ENCODE data around the gene TRAPPC5.
"Not testable (repeated sequence)": the region's sequence is repeated elsewhere in the genome, so short reads cannot be mapped to it uniquely, and the experiment has no call there.

TRAPPC5 gene

GRCh38 chr19:7680606-7681339 is at the start of gene TRAPPC5:
Gene TRAPPC5, plus strand, starts transcription at chr19:7680833. Its CDS starts 1,421 bp downstream, at chr19:7682254.
- peak; percentile 63 for DNase-seq (ENCODE audit: low read depth)

GRCh38 chr19:7631577-7631976 is 49.1 kb upstream of the TRAPPC5 start:
- no peak for DNase-seq (ENCODE audit: low read depth)

GRCh38 chr19:7632340-7633203 is 48.1 kb upstream of the TRAPPC5 start:
- DNase-seq (ENCODE audit: low read depth), result no peak

DNA sequence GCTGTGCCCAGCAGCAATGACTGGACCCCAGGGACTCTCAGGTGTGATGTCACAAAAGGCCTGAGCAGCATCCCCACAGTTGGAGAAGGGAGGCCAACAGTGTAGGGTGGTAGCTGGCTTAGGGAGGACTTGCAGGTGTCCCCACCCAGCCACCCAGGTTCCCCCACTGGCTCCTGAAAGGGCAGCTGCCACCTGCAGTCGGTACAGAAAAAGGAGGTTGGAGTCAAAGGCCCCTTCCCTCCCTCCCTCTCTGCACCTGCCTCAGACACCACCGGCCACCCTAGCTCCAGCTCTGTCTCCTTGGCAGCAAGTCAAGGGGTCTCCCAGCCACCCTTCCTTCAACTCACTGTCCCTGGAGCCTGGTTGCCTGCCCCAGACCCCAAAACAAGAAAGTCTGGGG is 46.9 kb upstream of the TRAPPC5 start, which contains the start of gene PCP2:
Gene PCP2, minus strand, starts transcription at position 22 of the 400 bp plus-strand sequence. CDS start 262 bp downstream, outside the sequence.
- no peak for DNase-seq (ENCODE audit: low read depth)

DNA sequence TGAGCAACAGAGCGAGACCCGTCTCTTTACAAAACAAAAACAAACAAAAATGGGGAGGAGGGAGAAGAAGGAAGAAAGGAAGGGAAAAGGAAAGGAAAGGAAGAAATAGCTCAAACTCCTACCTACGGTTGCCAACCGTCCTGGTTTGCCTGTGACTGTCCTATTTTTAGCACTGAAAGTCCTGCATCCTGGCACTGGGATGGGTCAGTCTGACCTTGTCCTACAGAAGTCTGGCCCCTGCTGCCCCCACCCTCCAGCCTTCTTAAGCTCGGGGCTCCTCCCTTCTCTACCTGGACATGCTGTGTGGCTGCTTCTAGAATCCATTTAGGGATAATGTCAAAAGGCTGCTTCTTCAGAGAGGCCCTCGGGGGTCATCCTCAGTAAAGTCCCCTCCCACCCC is 45.0 kb upstream of the TRAPPC5 start:
- no peak for DNase-seq (ENCODE audit: low read depth)

- no peak for DNase-seq (ENCODE audit: low read depth)
Measured at GRCh38 chr19:7636317-7636690, 44.3 kb upstream of the TRAPPC5 start.

DNA sequence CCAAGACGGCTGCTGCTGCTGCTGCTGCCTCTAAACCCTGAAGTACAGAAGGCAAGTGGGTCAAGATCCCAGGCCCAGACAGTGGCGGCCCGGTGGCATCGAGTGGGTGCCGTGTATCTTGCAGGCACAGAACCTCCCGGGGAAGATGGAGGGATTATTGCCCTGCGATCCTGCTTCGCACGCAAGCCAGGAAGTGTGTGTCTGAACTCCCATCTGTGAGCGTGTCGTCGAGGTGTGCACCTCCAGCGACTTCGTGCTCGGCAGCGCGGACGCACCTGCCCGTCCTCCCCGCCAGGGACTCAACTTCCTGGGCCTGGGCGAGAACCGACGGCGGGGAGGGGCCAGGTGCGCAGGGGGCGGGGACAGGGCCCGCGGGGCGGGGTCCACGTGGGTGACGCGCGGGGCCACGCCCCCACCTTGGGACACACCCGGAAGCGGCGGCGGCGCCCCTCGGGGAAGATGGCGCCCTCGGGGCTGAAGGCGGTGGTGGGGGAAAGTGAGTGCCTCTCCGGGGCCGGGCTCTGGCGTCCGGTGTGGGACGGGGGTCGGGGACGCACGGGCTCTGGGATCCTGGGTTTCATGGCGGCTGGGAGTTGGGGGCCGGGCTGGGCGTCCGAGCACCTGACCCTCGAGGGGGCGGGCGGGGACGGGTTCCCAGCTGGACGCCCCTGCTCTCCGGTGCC is 43.8 kb upstream of the TRAPPC5 start, which contains the start of gene STXBP2:
Gene STXBP2, plus strand, starts transcription at position 420 of the 683 bp plus-strand sequence. Its CDS starts 40 bp downstream, at position 460.
- peak; percentile 85 for DNase-seq (ENCODE audit: low read depth)

DNA sequence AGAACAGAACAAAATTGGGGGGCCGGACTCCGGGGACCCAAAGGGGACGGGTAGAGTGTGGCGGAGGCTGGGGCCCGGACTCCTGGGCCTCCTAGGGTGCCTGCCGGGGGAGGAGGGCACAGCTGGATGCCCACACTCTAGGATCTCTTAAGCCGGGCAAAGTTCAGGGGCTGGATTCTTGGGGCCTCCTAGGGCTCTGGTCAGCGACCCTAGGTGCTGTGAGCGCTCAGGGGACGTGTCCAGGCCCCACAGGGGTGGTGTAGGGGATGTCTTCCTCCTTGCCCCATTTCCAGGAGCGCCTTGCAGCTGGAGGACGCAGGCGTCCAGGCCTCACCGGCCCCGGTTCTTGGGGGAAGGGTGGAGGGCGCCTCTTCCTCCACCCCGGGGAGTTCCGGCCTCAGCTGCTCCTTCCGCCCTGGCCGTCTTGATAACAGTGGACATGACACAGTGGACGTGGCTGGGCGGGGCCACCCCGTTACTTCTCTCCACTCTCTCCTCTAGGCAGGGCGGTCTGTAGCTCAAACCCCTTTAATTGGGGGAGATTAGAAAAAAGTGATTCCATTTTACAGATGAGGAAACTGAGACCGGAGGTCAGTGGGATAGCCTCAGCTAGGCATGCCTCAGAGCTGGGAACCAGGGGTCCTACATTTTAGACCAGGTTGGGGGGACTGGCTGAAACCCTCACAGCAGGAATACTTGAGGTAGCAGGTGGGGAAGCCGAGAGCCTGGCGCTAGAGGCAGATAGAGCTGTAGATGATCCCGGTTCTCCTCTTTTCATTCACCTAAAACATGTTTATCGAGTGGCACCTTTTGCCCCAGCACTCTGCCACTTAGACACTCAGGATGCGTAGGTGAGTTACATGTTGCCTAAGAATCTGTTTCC is 43.0 kb upstream of the TRAPPC5 start:
- no peak for DNase-seq (ENCODE audit: low read depth)

GRCh38 chr19:7638802-7639465 is 41.7 kb upstream of the TRAPPC5 start:
- no peak for DNase-seq (ENCODE audit: low read depth)

DNA sequence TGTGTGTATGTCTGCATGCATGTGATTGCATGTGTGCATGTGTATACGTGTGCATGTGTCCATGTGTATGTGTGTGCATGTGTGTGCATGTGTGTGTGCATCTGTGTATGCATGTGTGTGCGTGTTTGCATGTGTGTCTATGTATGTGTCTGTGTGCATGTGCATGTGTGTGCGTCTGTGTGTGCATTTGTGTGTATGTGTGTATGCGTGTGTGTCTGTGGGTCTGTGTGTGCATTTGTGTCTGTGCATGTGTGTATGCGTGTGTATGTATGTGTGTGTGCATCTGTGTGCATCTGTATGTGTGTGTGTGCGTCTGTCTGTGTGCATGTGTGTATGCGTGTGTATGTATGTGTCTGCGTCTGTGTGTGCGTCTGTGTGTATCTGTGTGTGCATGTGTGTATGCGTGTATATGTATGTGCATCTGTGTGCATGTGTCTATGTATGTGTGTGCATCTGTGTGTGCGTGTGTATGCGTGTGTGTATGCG is 40.7 kb upstream of the TRAPPC5 start:
- no peak for DNase-seq (ENCODE audit: low read depth)

GRCh38 chr19:7640803-7641202 is 39.8 kb upstream of the TRAPPC5 start:
- no peak for DNase-seq (ENCODE audit: low read depth)

DNA sequence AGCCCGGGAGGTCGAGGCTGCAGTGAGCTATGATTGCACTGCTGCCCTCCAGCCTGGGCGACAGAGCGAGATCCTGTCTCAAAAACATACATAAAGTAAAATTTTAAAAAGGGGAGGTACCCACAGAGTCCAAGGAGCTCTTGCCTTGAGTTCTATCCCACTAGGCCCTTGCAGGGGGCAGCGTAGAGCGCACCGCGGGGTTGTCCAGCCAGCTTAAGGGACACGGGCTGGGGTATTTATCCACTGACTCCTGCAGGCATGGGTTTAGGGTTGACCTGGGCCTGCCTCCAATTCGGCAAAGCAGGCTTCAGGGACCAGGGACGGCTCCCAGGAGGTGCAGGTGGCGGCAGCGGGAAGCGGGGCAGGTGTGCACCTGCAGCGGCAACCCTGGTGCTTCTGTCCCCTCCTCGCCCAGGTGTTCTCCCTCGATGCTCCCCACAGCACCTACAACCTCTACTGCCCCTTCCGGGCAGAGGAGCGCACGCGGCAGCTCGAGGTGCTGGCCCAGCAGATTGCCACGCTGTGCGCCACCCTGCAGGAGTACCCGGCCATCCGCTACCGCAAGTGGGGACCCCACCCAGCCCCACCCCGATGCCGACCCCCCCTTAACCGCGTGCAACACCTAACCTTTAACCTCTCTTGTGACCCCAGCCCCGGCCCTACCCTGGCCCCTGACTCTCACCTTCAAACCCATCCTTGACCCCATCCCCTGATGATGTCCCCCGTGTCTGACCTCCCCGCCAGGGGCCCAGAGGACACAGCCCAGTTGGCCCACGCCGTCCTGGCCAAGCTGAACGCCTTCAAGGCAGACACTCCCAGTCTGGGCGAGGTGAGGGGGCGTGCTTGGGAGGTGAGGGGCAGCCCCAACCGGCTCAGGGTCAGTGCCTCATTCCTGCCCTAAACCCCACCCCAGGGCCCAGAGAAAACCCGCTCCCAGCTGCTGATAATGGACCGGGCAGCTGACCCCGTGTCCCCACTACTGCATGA is 39.0 kb upstream of the TRAPPC5 start:
- no peak for DNase-seq (ENCODE audit: low read depth)

DNA sequence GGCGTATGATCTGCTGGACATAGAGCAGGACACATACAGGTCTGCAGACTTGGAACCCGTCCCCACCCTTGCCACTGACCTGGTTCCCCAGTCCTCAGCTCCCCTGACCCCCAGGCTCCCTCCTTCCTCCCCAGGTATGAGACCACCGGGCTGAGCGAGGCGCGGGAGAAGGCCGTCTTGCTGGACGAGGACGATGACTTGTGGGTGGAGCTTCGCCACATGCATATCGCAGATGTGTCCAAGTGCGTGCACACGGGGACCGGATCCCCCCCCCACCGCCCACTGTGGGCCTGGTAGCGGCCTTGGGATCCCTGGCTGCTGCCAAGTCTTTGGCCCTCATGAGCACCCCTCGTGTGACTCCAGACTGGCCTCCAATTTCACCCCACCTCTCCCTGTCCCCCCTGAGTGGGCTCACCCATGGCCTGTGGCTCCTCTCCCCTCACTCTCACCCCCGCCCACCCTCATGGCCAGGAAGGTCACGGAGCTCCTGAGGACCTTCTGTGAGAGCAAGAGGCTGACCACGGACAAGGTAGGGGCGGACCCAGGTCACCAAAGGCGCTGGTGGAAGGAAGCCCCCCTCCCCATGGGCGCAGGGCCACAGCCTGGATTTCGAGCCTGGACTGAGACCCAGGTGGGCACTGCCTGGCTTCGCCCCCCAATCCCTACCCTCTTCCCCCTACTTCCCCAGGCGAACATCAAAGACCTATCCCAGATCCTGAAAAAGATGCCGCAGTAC is 38.2 kb upstream of the TRAPPC5 start:
- DNase-seq (ENCODE audit: low read depth), result no peak

GRCh38 chr19:7643031-7643415 is 37.6 kb upstream of the TRAPPC5 start:
- no peak for DNase-seq (ENCODE audit: low read depth)

GRCh38 chr19:7643629-7644549 is 36.7 kb upstream of the TRAPPC5 start:
- not testable (repeated sequence) for DNase-seq (ENCODE audit: low read depth)

DNA sequence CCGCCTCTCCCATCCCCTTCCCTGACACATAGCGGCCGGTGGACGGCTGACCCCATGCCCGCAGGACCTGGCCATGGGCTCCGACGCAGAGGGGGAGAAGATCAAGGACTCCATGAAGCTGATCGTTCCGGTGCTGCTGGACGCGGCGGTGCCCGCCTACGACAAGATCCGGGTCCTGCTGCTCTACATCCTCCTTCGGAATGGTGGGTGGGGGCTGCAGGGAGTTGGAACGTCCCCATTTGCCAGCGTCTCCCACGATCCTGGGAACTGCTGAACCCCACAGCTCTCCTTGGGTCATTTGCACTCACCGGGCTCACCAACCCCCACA is 36.1 kb upstream of the TRAPPC5 start:
- no peak for DNase-seq (ENCODE audit: low read depth)

DNA sequence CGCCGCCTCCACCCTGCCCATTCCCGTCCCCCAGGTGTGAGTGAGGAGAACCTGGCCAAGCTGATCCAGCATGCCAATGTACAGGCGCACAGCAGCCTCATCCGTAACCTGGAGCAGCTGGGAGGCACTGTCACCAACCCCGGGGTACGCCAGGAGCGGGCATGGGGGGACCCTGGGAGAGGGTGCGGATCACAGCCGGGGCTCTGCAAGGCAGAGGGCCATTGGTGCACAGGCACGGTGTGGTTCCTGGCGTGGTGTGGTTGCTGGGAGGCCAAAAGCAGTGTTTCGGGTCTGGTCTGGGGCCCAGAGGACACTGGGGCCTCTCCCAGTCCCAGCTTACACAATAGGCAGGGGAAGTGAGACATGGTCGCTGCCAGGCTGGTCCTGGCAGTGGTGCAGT is 35.5 kb upstream of the TRAPPC5 start:
- DNase-seq (ENCODE audit: low read depth), result no peak

Measured in stimulated activated CD8-positive, alpha-beta memory T cell treated with anti-CD3 and anti-CD28 coated beads, Interleukin-15, amount 100 ng/mL, for 1 hour (primary cell).